C1 segment of cervical spinal cord (tissue), 14 donors: Measurements from ENCODE around the gene PALM.

Experiments used
- DNase-seq, 14 donors: peaks; one replicate each; lab custom pipeline; 2025; lab: John Stamatoyannopoulos, UW

PALM gene

DNA sequence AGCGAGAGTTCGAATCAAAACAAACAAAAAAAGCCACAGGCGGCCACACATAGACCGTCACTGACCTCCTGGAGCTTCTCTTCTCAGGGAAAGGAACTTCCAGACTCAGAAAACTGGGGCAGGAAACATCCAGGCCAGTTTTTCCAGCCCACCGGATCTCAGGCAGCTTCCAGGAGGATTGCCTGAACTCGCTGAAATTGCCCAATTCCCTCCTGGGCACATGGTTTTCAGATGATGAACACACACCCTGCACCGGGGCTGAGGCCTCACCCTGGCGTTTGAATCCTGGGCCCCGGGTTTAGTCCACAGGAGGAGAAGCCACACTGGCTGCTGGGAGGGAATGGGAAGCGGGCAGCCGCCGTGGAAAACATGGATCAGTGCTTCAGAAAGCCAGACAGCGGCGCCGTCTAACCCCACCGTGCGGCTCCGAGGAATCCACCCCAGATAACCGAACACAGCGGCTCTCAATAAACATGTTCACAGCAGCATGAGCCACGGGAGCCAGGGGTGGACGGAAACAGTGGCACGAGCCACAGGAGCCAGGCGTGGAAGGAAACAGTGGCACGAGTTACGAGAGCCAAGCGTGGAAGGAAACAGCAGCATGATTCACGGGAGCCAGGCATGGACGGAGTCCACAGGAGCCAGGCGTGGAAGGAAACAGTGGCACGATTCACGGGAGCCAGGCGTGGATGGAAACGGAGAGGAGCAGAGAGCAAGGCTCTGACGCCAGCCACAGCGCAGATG, 70.3 kb downstream of the PALM start:
- DNase-seq: no peak

DNA sequence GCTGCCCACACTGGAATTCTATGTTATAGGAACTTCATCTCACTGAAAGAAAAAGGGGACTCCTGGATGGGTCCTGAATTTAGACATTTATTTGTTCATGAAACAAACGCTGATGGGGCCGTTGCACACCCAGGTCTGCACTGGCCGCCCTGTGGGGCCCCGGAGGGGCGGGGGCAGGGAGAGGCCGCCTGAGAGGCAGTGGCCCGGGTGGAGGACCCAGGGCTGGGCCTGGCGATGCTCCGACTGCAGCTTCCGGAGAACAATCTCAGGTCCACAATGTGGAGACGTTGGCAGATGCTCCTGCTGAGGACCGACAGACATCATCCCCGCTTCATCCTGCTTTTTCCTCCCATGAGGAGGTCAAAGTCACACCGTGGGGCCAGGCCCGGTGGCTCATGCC, 72.2 kb downstream of the PALM start:
- no peak for DNase-seq

DNA sequence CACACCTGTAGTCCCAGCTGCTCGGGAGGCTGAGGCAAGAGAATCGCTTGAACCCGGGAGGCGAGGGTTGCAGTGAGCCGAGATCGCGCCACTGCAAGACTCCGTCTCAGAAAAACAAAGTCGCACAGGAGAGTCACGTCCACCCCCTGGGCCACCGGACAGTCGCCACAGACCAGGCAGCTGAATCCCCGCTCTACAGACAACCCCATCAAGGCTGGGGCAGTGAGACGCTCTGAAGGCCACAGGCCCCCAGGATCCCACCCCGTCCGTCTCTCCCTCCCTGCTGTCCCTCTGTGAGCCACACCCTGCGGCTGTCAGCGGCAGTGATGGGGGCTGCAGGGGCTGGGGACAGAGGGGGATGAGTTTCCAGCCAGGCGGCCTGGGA, 73.1 kb downstream of the PALM start:
- no peak for DNase-seq

DNA sequence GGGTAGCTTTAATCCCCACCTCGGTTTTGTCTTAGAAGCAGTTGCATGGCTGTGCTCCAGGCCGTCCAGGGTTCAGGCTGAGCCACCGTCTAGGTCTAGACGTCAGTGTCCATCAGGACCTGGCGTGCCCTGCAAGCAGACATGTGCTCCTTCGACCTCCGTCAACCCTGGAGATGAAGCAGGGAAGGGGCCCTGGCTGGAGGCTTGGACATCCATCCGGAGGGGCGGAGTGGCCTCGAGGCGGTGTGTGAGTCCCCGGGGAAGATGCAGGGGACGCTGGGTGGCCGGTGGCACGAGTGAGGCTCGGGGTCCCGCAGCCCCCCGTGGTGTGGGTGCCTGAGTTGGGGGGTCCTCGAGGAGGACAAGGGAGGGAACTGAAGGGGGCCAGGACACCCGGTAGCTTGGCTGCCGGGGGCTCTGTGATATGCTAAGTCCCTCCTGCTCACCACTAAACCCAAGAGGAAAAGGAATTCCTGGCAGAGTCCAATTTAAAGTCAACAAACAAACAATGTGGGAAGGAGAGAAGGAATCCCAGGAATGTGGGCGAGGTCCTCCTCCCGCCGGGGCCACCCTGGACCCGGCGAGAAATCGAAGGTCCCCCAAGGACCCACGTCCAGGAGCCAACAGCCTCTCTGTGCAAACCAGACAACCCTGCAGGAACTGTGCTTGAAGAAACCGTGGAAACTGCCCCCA, 73.6 kb downstream of the PALM start:
- no peak for DNase-seq

DNA sequence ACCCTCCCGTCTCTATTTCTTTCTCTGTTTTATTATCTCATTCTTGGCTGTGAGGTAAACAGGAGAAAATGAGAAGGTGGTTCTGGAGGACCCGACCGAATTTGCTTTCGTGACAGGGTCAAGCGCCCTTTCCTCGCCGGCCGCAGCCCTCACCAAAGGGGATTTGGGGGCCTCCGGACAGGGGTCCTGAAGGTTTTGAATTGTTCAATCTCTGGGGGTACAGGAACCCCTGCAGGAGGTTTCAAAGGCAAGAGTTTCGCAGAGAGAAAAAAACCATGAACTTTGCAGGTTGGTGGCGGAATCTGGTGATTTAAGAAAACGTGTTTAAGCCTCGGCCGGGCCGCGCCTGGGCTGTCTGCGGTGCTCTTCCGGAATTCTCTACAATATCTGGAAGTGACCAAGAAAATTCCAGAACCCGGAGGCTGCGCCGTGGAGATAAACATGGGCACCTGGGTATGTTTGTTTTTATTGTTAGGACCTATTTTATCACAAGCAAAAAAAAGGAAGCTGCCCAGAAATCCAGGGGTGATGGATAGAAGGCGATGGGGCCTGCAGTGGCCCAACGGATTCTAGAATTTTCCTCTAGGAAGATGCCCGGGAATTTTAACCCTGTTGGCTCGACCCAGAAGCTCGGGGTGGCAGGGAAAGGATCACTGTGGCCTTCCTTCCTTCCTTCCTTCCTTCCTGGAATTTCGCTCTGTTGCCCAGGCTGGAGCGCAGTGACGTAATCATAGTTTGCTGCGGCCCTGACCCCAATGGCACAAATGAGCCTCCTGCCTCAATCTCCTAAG, 74.3 kb downstream of the PALM start:
- DNase-seq: no peak

DNA sequence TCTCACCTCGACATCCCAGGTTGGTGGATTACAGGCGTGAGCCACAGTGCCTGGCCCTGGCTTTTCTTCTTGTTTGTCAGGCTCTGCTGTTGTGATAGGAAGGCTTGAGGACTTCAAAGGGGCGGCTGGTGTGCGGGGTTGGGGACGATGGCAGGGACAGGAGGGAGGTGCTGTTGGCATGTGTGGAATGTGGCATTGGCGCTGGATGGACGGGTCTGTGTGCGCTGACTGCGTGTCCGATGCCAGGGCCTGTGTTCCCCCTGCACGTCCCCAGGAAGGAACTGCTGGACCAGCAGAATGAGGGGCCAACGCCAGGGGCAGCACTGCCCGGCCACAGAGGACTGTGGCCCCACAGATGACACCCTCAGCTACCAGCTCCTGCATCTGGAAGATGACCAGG, 75.8 kb downstream of the PALM start:
- DNase-seq: no peak

DNA sequence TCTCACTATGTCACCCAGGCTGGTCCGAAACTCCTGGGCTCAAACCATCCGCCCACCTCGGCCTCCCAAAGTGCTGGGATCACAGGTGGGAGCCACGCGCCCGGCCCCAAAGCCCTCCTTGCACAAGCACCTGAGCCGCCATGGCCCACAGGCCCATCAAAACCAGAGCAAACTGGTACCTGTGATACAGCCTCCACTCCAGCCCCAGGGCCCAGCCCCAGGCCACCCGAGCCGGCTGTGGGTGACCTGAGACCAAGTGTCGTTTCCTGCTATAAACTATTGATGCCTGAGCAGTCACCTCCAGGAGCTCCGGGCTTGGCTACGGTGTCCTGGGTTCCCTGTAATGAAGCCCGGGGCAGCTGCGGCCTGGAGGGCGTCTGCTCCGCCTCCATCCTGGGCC, 78.8 kb downstream of the PALM start:
- DNase-seq: no peak

DNA sequence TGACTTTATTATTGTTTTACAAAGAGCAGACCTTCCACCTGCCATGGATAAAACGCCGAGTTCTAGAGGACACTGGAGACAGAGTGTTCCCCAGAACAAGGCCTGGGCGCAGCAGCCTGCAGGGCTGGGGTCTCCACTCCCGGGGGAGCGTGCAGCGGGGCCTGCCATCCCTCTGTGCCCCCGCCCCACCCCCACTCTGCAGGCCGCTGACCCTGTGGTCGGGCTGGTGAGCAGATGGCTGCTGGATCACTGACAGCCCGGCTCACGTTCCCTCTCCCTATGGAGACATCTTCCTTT, 79.9 kb downstream of the PALM start:
- DNase-seq: no peak

DNA sequence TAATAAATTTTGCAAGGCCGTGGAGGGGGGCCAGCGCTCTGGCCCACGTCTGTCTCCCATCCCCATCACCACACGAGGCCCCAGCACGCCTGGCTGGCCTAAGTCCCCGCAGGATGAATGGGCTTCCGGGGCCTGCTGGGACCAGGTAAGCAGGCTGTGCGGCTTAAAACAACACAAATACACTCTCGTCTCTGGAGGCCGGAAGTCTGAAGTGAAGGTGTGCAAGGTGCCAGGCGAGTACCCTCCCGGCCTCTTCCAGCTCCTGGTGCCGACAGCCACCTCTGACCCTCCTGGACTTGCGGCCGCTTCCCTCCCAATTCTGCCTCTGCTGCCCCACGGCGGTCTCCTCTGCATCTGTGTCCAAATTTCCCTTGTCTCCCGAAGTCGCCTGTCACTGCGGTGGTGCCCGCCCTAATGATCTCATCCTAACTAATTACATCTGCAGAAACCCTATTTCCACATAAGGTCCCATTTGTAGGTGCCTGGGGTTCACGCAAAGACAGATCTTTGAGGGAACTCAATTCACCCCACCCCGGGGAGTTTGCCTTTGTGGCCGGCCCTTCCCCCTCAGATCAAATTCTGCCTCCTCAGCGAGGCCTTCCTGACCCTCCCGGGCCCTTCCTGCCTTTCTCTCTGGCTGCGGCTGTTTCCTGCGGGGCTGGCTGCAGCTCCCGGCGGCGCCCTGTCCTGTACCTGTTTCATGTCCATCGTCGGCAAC, 80.4 kb downstream of the PALM start:
- no peak for DNase-seq

DNA sequence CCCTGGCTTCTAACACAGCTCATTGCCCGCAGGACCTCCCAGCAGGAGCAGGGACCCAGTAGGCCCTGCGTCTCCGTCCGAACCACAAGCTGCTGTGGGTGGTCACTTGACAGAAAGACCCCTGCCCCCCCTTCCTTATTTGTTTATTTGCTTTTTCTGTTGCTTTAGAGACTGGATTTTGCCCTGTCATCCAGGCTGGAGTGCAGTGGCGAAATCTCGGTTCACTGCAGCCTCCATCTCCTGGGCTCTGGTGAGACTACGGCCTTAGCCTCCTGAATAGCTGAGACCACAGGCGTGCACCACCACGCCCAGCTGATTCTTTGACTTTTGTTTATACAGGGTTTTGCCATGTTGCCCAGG, 80.9 kb downstream of the PALM start:
- DNase-seq: no peak

DNA sequence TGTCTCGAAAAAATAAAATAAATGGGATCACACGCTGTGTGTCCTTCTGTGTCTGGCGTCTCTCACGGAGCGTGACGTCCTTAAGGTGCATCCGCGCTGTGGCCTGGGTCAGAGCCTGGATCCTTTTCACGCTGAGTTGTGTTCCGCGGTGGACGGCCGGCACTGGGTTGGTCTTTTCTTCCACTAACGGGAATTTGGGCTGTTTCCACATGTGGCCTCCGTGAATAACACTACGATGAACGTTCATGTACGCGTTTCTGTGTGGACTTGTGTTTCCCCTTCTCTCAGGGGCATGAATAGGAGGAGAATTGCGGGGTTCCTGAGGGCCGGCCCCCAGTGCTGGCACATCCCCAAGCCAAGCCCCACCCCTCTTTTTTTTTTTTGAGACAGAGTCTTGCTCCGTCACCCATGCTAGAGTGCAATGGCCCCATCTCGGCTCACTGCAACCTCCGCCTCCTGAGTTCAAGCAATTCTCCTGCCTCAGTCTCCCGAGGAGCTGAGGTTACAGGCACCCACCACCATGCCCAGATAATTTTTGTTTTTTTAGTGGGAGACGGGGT, 82.4 kb downstream of the PALM start:
- no peak for DNase-seq

DNA sequence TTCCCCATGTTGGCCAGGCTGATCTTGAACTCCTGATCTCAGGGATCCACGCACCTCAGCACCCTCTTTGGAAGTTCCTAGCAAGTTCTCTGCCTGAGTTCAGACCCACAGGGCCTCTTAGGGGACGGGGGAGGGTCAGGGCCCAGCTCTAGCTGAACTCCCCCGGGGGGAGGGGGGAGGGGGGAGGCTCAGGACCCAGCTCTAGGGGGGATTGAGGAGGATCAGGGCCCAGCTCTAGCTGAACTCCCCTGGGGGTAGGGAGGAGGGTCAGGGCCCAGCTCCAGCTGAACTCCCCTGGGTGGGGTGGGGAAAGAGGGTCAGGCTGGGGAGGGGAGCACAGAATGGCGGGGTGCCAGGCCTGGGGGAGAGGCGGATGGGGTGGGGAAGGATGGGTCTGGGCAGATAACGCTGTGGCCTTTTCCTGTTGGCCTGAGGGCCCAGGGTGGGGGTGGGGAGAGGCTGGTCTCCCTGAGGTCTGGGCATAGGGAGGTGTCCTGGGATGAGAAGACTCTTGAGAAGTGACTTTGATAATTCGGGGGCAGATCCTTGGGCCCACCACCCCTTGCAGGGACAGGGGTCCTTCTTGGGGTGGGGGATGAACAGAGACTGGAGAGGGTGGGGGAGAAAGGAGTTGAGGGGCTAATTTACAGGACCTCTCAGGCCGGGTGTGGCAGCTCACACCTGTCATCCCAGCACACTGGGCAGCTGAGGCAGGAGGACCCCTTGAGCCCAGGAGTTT, 83.0 kb downstream of the PALM start:
- DNase-seq: no peak

DNA sequence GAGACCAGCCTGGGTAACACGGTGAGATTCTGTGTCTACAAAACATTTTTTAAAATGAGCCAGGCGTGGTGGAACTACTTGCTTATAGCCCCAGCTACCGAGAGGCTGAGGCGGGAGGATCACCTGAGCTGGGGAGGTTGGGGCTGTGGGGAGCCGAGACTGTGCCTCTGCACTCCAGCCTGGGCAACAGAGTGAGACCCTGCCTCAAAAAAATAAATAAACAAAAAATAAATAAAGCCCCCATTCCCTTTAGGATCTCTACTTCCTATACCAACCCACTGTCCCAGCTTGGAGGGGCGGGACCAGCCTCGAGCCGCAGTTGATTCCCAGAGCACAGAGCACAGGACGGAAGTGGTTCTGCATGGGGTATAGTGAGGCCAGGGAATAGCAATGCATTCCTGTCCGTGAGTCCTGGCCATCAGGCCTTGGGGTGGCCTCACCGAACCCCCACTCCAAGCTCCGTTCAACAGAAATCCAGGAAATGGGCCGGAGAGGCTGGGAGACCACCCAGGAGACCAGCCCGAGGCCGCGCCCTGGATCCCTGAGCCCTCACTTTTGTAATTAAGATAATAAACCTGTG, 83.7 kb downstream of the PALM start:
- DNase-seq: no peak

DNA sequence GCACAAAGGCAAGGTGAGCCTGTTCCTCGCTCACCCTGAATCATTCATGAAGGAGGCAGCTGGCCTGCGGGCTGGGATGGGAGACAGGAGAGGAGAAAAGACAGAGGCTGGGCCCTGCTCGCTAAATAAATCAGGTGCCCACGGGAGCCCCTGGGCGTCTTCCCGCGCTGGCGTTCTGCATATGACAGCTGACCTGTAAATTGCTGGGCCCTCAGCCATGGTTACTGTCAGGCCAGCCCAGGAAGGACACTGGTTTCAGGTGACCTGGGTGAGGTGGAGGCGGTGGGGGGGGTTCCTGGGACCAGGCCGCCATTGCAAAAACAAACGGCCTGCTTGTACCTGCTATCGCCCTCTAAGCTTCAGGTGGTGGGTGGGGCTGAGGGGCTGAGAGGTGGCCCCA, 85.1 kb downstream of the PALM start:
- no peak for DNase-seq

DNA sequence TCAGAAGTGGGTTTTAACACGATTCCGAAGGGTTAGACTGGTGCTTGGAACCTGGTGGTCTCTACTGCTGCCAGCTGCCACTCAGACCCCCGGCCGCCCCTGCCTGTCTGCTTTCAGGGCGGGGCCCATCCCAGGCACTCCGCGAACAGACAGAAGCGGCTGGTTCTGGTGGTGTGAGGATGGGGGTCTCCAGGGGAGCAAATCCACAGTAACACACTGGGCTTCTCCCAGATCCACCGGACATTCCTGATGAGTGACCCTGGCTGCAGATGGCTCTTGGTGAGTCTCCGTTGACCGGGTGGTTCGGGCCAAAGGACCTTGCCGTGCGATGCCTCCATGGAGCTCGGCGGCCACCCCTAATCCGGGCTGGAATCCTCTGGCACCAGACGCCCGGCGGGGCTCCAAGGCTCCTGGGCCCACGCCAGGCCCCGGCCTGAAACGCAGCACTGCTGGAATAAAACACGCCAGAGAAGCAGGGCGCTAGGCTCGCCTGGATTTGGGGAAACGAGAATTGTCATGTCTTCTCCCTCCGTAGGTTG, 86.4 kb downstream of the PALM start:
- DNase-seq: peak in 2 of 14 donors; percentile 9 to 45

DNA sequence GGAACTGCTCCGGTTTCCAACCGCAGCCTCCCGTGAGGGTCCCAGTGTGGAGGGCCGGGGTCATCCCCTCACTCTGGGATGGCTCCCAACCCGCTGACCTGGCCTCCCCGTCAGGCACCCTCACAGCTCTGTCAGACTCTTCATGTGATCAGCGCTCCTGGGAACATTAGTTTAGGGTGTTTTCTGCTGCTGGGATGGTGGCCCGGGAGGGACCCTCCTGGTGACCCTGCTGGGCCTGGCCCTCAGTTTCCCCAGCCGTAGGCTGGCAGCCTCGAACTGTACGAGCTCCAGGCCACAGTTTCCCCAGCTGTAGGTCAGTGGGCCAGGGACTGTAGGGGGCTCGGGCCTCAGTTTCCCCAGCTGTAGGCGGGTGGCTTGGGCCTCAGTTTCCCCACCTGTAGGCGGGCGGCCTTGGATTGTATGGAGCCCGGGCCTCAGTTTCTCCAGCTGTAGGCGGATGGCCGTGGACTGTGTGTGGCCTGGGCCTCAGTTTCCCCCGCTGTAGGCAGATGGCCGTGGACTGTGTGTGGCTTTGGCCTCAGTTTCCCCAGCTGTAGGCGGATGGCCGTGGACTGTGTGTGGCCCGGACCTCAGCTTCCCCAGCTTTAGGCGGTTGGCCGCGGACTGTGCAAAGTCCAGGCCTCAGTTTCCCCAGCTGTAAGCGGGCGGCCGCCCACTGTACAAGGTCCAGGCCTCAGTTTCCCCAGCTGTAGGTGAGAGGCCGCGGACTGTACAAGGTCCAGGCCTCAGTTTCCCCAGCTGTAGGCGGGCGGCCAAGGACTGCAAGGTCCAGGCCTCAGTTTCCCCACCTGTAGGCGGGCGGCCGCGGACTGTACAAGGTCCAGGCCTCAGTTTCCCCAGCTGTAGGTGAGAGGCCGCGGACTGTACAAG, 87.2 kb downstream of the PALM start:
- DNase-seq: no peak

DNA sequence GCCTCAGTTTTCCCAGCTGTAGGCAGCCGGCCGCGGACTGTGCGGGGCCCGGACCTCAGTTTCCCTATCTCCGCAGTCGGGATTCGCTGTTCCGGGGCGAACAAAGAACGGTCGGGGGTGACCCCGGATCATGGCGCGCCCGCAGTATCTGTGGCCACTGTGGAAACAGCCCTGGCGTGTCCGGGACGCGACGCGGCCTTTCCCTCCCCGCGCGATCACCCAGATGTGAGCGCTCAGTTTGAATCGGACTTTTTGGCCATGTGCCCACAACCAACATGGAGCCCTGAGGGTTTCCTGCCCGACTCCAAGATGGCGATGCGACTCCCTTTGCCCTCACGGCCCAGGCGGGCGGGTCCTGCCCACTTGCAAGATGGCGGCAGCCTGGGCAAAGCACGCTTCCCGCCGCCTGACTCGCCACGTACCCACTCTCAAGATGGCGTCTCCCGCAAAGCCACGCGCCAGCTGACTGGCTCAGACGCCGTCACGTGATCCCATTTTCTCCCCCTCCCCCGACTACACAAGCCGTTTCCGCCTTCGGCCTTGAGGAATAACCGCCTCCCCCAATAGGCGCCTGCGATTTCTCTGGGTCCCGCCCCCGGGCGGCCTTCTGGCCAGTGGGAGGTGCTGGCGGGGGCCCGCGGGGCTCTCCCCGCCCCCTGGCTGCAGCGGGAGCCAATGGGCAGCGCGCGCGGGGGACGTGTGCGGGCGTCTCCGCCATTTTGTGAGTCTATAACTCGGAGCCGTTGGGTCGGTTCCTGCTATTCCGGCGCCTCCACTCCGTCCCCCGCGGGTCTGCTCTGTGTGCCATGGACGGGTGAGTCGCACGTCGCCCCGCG, 88.2 kb downstream of the PALM start, which contains the start of gene PTBP1:
Gene PTBP1, plus strand, starts transcription at position 761 of the 836 bp plus-strand sequence. Its CDS starts 46 bp downstream, at position 807.
- DNase-seq: peak; percentile 97 to 100 (median 99)
